Mucosa of gallbladder (tissue), 1 donor: ENCODE data around the gene HDAC11. TPM values are rescaled to one million over a fixed set of nuclear protein-coding genes. Genes with fewer than 3 reads are reported as not detected.

Experiments
- DNase-seq: peaks from one replicate; pipeline ENCODE4 v3.0.0-alpha.2; 2020; ENCODE audit warnings: low spot score
- total RNA-seq: library from RNA; stranded (reverse); gene quantifications from one replicate; pipeline ENCODE4 v1.2.1, GENCODE V29; 2021
- donor health status: DM: no; HTN: no; CAD: no.

HDAC11 gene
- total RNA-seq, 1 donor from 2014 or later = 43.7 TPM

DNA sequence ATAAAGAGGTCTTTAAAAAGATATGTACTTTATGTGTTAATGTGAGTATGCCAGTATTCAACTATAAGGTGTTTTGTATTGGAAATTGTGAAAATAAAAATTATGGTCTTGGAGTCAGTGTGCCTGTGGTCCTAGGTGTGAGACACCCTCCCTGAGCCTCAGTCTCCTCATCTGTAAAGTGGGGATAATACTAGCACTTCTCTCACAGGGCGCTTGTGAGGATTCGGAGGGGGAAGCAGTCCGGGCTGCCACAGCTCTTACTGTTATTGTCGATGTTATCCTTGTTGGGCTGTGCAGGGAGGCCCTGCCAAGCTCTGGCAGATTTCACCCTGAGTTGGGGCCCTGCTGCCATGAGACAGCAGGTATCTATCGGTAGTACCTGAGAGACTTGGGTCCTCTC is 42.1 kb downstream of the HDAC11 start:
- DNase-seq = no peak

DNA sequence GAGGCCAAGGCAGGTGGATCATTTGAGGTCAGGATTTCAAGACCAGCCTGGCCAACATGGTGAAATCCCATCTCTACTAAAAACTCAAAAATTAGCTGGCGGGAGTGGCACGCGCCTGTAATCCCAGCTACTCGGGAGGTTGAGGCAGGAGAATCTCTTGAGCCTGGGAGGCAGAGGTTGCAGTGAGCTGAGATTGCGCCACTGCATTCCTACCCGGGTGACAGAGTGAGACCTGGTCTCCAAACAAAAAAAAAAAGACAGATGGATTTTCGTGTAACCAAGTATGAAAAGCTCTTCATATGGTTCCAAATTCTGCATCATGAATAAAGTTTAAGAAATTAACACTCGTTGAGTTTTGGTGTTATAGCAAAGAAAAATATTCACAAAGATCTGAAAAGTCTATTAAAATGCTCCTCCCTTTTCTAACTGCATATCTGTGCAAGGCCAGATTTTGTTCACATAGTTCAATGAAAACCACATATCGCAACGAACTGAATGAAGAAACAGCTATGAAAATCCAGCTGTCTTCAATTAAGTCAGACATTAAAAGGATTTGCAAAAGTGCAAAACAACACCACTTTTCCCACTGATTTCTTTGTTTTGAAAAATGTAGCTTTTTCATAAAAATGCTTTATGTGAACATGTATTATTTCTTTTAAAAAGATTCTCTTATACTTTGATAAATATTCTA is 45.0 kb downstream of the HDAC11 start:
- DNase-seq = no peak

DNA sequence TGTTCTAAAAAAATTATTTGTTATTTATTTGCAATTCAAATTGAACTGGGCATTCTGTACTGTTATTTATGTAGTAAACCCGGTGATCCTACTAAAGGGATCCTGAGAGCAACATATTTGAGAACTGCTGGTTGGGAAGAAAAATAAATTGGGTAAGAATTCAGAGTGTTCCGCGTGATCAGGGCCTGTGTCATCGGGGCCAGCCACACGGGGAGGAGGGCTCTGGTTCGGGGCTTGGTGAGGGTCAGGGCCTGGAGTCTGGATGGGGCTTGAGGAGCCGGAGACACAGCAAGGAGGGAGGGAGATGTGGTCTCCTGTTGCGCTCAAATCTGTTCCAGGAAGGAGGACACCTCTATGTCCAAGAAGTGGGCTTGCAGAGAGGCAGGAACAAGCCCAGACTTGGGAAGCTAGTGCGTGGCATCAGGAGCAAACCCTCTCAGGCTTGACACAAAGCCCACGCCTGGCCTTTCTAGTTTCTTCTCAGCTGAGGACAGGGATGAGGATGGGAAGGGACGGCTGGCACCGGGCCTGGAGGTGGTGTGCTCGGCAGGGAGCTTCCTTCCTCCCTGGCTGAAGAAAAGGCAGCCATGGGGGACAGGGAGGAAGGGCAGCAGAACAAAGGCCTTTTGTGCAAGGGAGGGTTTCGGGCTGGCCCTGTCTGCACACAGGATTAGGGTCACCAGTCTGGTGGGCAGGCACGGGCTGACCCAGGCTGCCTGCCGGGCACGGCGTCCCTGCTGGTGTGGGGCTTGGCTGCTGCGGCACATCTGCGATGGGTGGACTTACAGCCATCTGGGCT is 45.9 kb downstream of the HDAC11 start:
- no peak for DNase-seq

DNA sequence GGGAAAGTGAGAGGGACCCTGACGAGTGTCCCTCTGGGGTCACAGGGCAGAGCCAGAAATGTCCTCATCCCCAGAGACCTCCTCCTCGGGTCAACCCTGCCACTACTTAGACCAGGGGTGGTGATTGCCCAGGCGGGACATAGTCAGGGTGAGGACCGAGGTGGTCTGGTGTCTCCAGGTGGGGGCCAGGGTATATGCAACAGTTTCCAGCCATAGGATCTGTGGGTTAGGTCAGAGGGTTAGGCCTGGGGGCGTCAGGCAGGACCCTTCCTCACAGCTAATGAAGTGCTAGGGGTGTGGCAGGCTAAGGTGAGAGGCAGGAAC is 46.5 kb downstream of the HDAC11 start:
- DNase-seq = no peak

DNA sequence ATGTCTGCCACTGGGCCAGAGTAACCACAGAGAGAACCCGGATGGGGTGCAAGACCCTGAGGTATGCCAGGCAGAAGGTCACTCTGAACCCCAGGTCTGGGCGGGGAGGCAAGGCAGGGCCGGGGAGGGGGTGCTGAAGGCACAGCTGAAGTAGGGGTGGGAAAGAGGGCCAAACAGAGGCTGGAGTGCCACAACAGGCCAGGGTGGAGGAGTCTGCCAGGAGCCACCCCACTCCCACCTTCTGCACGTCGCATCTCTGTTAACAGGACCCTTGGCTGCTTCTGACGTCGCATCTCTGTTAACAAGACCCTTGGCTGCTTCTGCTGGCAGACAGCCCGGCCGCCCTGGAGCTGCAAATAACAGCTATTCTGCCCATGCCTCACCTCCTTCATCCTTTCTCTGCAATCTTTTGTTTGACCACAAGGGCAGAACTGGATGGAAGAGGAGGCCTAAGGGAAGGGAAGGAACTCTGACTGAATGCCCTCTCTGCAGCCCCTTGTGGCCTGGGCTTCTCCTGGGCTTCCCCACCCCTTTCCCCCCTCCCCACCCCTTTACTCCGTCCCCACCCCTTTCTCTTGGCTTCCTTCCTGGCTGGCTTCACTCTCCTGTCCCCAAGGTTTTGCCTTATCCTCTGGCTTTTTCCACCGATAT is 48.2 kb downstream of the HDAC11 start:
- DNase-seq = no peak

DNA sequence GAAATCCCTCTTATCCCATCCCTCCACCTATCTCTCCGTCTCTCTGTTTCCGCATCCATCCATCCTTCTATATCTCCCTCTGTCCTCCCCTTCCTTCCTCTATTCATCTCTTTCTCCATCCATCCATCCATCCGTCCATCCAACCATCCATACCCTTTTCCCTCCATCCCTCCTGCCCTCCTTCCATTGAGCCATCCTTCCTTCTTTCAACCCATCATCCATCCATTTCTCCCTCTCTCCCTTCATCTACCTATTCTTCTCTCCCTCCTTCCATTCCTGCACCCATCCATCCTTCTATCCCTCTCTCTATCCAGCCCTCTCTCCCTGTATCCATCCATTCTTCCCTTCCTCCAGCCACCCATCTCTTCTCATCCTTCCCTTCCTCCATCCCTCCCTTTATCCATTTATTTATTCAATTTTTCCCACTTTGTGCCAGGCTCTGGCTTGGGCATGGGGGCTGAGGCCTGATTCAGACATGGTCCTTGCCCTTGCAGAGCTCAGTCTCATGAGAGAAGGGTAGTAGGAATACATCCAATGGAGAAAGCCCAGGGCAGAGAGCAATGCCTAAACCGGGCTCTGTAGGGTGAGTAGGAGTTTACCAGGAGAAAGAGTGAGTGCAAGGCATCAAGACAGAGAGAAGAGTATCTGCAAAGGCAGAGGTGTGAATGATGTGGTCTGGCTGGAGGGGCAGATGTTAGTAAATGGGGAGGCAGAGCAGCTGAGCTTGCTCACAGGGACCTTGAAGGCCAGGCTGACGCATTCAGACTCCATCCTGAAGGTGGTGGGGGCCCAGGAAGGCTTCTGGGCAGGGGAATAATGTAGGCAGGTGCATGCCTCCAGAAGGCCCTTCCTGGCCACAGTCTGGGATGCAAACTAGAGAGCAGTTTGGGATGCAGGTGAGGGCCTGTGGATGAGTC is 49.3 kb downstream of the HDAC11 start:
- no peak for DNase-seq

DNA sequence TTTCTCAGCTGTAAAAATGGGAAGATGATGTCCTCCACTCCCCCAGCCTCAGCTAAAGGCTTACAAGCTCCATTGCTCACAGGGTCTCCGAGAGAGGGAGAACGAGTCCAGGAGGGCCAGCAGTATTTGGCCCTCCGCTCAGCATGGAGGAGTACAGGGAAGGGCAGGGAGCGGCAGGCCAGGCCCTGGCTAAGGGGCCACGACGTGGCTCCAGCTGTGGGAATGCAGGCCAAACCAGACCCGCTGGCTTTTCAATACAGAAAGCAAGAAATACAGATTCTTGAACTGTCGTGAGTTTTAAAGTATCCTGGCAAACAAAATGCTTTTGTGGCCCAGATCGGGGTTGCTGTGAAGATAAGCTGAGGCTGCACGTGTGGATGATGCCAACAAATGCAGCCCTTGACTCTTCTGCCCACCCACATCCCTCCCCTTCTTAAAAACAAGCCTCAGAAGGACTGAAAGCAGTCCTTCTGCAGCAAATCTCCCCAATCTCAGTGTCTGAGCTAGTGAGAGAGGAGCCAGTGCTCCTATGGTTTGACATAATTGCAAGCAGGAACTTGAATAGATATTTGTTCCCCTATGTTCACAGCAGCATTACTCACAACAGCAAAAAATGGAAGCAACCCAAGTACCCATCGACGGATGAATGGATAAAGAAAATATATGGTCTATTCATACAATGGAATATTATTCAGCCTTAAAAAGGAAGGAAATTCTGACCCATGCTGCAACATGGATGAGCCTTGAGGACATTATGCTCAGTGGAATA is 50.3 kb downstream of the HDAC11 start:
- no peak for DNase-seq

DNA sequence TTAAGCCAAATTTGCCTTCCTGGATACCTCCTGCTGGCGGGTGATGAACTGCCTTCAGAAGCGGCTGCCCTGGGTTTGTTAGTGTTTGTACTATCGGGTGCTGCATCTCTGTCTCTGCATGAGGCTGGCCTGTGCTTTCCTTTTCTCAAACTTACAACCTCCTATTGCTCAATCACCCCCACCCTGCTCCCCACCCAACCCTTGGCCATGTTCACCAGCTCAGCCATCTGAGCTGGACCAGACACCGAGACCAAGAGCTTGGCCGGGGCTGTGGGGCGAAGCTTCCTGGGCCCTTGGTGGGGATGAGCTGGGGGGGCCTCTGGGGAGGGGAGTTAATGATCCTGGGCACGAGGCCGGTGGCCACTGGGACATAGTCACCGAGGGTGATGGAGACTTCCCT is 52.0 kb downstream of the HDAC11 start:
- no peak for DNase-seq

DNA sequence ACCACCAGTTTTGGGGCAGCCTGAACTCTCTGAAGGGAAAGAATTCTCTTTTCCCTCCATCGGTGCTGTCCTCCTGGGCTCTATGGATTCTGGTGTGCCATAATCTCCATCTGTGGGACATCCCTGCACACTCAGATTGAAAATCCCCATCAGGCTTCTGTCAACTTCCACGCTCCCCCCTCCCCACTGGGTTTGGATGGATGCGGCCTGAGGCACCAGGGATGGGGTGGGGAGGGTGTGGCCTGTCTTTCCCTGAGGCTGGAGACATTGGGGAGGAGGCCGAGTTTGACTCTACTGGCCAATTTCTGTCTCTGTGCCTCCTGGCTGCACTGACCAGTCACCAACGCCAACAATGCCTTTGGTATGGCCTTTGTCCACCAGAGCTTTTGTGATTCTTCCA is 52.5 kb downstream of the HDAC11 start:
- no peak for DNase-seq

DNA sequence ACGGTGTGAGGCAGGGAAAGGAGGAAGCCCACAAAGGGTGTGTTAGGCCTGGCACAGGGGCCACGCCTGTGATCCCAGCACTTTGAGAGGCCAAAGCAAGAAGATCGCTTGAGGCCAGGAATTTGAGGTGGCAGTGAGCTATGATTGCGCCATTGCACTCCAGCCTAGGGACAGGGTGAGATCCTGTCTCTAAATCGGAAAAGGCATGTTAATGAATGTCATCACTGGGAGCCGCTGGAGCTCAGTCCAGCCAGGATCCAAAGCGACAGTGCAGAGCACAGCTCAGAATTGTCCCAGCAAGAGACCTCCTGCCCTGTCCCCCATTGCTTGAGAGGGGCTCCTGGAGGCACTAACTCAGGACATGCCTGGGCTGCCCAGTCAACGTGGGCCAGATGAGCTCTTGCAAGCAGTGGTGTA is 53.8 kb downstream of the HDAC11 start:
- DNase-seq = no peak

DNA sequence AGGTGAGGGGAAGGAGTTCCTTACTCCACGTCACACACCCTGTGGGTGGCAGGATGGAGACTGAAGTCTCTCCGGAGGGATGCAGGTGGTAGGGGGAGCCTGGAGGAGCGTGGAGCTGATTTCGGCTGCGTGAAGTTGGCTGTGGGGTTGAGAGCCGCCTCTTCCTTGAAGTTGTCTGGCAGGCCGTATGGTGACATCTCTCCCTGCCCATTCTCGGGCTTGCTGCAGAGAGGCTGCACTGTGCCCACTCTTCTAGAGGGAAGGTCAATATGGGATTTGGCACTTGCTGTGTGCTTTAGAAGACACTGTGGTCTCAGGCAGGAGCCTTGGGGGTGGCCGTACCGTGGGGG is 55.4 kb downstream of the HDAC11 start:
- no peak for DNase-seq

DNA sequence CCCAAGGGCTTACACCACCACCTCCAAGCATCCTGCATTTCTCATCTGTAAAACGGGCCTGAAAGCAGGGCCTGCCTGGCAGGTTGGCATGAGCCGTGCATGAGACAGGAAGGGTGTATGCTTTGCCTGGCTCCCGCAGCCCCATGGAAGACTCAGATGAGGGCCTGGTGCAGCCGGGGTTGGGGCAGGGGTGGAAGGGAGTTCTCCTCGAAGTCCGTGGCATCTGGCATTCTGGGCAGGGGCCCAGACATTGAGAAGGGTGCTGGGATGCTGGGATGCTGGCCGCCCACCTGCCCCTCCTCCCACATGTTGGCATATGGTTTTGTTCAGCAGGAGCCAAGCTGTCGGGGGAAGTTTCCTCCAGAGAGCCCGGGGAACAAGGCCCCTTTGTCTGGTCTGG is 55.8 kb downstream of the HDAC11 start:
- no peak for DNase-seq

DNA sequence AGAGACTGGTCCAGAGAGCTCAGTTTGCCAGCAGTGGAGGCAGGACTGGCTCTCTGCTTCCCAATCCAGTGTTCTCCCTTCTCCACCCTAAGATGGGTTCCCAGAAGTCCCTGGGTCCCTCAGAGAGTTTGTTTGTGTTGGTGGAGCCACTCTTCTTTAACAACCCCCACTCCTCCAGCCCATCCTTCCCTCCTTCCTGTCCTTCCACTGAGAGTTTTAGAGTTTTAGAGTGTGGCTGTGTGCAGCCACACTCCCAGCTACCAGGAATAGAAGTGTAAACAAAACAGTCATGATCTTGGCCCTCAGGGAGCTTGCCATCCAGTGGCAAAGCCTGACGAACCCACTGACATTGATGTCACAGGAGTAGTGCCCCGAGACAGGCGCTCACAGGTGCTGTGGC is 56.3 kb downstream of the HDAC11 start:
- no peak for DNase-seq

DNA sequence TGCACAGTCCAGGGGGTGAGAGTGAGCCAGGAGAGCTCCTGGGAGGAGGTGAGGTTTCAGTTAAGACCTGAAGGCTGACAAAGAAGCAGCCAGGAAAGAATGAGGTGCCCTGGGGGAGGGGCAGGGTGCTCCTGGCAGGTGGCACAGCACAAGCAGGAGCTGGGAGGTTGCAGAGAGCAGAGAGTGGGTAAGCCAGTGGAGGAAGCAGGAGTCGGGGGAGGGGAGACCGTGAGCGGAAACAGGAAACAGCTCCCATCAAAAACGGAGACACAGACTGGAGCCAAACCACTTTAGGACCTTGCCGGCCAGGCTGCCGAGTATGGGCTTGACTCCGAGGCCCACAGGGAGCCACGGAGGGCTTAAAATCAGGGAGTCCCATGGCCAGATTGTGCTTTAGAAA is 56.7 kb downstream of the HDAC11 start:
- DNase-seq = no peak

DNA sequence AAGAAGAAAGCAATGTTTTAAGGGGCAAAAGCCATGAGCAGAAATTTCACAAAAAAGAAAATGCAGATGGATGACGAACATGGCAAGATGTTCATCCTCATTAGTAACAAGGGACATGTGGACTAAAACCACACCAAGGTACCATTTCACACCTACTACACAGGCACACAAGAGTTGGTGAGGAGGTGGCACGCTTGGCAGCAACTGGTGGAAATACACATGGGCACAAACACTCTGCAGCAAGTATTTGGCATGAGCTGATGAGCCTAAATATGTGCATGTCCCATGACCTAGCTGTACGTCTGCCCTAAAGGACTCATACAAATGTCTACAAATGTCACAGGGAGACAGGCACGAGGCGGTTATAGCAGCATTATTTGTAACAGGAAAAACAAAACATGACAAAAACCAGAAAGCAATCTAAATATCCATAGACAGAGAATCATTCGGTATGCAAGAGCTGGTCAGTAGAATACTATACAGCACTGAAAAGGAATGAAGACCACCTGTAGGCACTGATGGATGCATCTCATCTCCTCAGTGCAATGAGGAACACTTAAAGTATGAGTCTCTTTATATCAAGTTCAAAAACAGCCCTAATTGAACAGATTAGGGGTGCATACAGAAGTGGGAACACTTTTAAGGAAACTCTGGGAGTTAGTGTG is 57.3 kb downstream of the HDAC11 start:
- no peak for DNase-seq

DNA sequence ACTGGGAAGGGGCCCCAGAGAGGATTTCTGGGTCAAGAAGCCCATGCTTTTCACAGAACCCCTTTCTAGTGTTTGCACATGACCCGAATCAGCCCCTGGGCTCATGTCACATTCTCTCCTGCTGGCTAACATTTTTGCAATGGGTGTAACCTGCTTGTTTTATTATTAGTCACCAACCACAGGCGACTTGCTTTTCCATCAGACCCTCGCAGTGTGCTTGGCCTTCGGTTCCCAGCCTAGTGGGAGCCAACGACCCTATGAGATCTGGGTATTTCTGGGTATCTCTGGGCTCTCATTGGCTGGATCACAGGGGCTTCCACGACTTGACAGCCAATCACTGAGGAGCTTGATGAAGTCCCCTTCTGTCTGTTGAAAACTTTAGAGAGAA is 57.8 kb downstream of the HDAC11 start:
- DNase-seq = no peak

DNA sequence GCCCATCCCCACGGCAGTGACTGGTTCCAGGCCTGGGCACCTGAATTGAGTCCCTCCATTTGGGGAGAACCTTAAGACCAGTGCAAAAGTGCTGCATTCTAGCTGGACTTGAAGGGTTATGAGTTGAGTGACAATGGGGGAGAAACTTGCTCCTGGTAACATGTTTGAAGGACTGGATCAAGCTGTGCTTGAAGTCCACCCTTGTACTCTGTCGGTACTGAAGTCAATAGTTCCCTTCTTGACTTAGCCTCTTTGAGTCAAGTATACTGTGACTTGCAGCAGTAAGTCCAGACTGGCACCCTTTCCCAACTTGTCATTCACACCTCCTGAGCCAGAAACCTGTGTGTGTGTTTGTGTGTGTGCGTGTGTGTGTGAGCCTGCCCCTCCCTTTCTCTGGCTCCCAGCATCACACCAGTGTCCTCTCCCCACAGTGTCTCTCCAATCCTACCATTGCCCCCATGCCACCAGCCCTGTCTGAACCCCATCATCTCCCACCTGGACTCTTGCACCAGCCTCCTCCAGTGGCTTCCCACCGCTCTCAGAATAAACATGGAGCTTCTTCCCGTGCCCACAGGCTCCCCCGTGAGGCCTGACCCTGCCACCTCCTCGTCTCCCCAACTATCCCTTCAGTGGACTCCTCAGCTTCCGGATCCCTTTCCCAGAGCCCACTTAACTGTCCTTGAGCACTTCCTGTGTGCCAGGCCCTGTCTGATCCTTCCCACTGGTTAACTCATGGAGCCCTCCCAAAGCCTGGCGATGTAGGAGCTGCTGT is 58.6 kb downstream of the HDAC11 start:
- DNase-seq = no peak

DNA sequence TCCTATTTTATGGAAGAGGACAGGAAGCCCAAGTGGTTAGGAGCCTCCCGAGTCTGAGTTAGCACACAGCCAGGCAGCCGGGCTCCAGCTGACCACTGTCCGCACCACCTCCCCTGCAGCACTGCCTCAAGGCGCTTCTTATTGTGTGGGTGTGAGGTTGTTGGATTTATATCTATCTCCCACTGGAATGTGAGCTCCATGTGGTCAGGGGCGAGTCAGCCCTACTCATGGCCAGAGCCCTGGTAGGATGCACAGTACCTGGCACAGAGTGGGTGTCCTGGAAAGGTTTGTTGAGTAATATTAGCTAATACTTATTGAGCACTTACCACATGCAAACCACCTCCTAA is 59.2 kb downstream of the HDAC11 start:
- no peak for DNase-seq

DNA sequence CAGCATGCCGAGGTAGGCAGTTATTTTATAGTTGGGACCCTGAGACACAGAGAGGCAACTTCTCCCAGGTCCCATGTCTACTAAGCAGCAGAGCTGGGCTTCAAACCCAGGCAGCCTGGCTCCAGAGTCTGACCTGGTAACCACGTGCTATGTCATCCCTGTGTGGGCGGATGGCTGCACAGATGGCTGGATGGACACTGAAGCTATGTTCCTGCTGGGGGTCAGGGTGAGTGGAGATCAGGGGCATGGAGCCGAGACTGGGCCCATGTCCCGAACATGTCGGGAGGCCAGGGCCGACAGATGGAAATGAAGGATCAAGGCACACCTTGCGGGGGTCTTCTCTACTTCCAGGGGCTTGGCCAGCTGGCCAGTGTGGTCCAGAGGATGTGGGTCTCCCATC is 59.6 kb downstream of the HDAC11 start:
- DNase-seq = no peak

DNA sequence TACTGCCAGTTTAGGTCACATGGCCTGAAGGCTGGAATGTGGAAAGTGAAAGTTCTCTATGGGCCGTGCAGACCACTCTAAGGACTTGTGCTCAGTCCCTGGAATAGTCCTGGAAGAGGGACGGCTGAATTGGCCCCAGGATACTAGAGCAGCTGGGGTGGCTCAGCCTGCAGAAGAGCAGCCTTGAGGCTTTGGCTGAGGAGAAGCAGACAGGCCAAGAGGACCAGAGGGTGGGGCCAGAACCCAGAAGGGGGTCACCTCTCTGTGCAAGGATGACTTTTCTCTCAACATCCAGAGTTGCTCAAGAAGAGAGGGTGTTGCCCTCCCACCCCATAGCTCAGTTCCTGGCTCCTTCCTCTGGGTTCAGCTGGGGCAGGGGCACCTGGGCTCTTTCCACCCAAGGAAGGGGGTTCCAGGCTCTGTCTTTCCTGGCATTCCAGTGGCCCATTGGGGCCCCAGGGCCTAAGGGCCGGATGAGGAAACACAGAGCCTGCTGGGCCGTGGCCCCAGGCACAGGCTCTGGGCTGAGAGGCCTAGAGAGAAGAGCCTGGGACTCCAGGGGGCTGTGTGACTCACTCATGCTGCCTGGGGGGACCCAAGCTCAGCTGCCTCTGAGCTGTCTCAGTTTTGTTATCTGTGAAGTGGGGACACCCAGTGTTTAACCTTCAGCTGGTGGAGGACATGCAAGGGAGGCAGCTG is 60.3 kb downstream of the HDAC11 start:
- DNase-seq = no peak
